GM21723 (cell line): ENCODE measurements around the gene VANGL1.

ENCODE experiments used
- ATAC-seq: cut with Tn5 transposase; IDR thresholded peaks from one replicate; pipeline ENCODE4 v1.9.1; 2021; ENCODE audit warnings: mild to moderate bottlenecking, moderate library complexity; ENCODE audit not compliant: unreplicated experiment

Gene VANGL1

GRCh38 chr1:115643666-115644065 lies 1.9 kb downstream of the VANGL1 start:
- ATAC-seq = no peak

GRCh38 chr1:115644109-115644508 lies 2.3 kb downstream of the VANGL1 start:
- ATAC-seq = no peak

- no peak for ATAC-seq
Measured at GRCh38 chr1:115647047-115647446, 5.3 kb downstream of the VANGL1 start.

- no peak for ATAC-seq
Measured at GRCh38 chr1:115647507-115647906, 5.7 kb downstream of the VANGL1 start.

GRCh38 chr1:115647919-115648650 lies 6.3 kb downstream of the VANGL1 start:
- no peak for ATAC-seq

- peak; percentile 89 for ATAC-seq
Measured at GRCh38 chr1:115648717-115649691, 7.2 kb downstream of the VANGL1 start.

GRCh38 chr1:115649964-115650363 lies 8.2 kb downstream of the VANGL1 start:
- ATAC-seq = no peak

GRCh38 chr1:115650961-115651360 lies 9.2 kb downstream of the VANGL1 start:
- no peak for ATAC-seq

GRCh38 chr1:115651391-115651790 lies 9.6 kb downstream of the VANGL1 start:
- no peak for ATAC-seq

GRCh38 chr1:115652236-115652788 lies 10.5 kb downstream of the VANGL1 start:
- ATAC-seq = no peak

GRCh38 chr1:115654125-115654524 lies 12.4 kb downstream of the VANGL1 start:
- ATAC-seq = no peak

- no peak for ATAC-seq
Measured at GRCh38 chr1:115654663-115655305, 13.0 kb downstream of the VANGL1 start.

GRCh38 chr1:115655306-115655663 lies 13.5 kb downstream of the VANGL1 start:
- ATAC-seq = no peak

GRCh38 chr1:115655916-115656315 lies 14.1 kb downstream of the VANGL1 start:
- no peak for ATAC-seq

GRCh38 chr1:115656461-115657077 lies 14.8 kb downstream of the VANGL1 start:
- no peak for ATAC-seq

GRCh38 chr1:115658646-115659045 lies 16.9 kb downstream of the VANGL1 start:
- ATAC-seq = no peak

GRCh38 chr1:115660151-115660550 lies 18.4 kb downstream of the VANGL1 start:
- ATAC-seq = no peak

GRCh38 chr1:115661157-115661556 lies 19.4 kb downstream of the VANGL1 start:
- no peak for ATAC-seq

- ATAC-seq = no peak
Measured at GRCh38 chr1:115665319-115666096, 23.7 kb downstream of the VANGL1 start.

- ATAC-seq = no peak
Measured at GRCh38 chr1:115666206-115666605, 24.4 kb downstream of the VANGL1 start.
